Neural cell (in vitro differentiated cells): ENCODE measurements around the gene MTIF2.

ENCODE experiments used
- EP300 ChIP-seq: fragments of 450-650 bp; conservative IDR thresholded peaks from 2 replicates; pipeline ENCODE4 v1.6.1; 2014; ENCODE audit warnings: antibody characterized with exemption, mild to moderate bottlenecking, moderate library complexity; ENCODE audit not compliant: poor library complexity, severe bottlenecking
- POLR2AphosphoS5 ChIP-seq: IDR thresholded peaks from 2 replicates; pipeline ENCODE4 v1.6.1; 2012
- RAD21 ChIP-seq: fragments of 450-650 bp; conservative IDR thresholded peaks from 2 replicates; pipeline ENCODE4 v1.6.1; 2014; ENCODE audit warnings: antibody characterized with exemption, mild to moderate bottlenecking, moderate library complexity
- SMC3 ChIP-seq: fragments of 450-650 bp; conservative IDR thresholded peaks from 2 replicates; pipeline ENCODE4 v1.6.1; 2014; ENCODE audit warnings: antibody characterized with exemption, mild to moderate bottlenecking, moderate library complexity; ENCODE audit not compliant: poor library complexity
- TAF1 ChIP-seq: IDR thresholded peaks from 2 replicates; pipeline ENCODE4 v1.6.1; 2012; ENCODE audit warnings: low read depth
- TF ChIP-seq, protein P1 (sequence below): fragments of 450-650 bp; IDR thresholded peaks from 2 replicates; pipeline ENCODE4 v1.5.1; 2014; ENCODE audit warnings: antibody characterized with exemption, mild to moderate bottlenecking, moderate library complexity; ENCODE audit not compliant: poor library complexity, severe bottlenecking

- TF ChIP-seq RAD21 (no peak), POLR2AphosphoS5 (no peak), TAF1 (no peak), SMC3 (no peak), EP300 (no peak)
- TF ChIP-seq, protein P1, sequence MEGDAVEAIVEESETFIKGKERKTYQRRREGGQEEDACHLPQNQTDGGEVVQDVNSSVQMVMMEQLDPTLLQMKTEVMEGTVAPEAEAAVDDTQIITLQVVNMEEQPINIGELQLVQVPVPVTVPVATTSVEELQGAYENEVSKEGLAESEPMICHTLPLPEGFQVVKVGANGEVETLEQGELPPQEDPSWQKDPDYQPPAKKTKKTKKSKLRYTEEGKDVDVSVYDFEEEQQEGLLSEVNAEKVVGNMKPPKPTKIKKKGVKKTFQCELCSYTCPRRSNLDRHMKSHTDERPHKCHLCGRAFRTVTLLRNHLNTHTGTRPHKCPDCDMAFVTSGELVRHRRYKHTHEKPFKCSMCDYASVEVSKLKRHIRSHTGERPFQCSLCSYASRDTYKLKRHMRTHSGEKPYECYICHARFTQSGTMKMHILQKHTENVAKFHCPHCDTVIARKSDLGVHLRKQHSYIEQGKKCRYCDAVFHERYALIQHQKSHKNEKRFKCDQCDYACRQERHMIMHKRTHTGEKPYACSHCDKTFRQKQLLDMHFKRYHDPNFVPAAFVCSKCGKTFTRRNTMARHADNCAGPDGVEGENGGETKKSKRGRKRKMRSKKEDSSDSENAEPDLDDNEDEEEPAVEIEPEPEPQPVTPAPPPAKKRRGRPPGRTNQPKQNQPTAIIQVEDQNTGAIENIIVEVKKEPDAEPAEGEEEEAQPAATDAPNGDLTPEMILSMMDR, result no peak
These were observed 22.0 kb downstream of the MTIF2 start for GRCh38 chr2:55247025-55247424.
